PFSK-1 (cell line): ENCODE results near the gene TCERG1.

Experiments used
- FOXP2 ChIP-seq: optimal IDR thresholded peaks from 2 replicates; pipeline ENCODE3; 2011; ENCODE audit warnings: borderline replicate concordance, control low read depth, inconsistent platforms; ENCODE audit not compliant: insufficient read depth; ENCODE audit errors: extremely low read length, extremely low read depth
- POLR2AphosphoS5 ChIP-seq: IDR thresholded peaks from 2 replicates; pipeline ENCODE4 v1.6.1; 2012; ENCODE audit warnings: low read depth, mild to moderate bottlenecking, control low read depth, low read length, moderate library complexity
- SIN3A ChIP-seq: IDR thresholded peaks from 2 replicates; pipeline ENCODE4 v1.6.1; 2012; ENCODE audit warnings: mild to moderate bottlenecking, low read length, moderate library complexity, borderline replicate concordance; ENCODE audit not compliant: insufficient read depth
- TAF1 ChIP-seq: IDR thresholded peaks from 2 replicates; pipeline ENCODE4 v1.6.1; 2012; ENCODE audit warnings: low read length, control low read depth, borderline replicate concordance; ENCODE audit not compliant: insufficient read depth
- TF ChIP-seq, protein P1 (sequence below), 2 experiments: IDR thresholded peaks; 2 replicates each; pipeline versions ENCODE4 v1.6.1 to v1.8.0; 2011 to 2012; ENCODE audit warnings: low read depth in 2 of 2, low read length in 2 of 2, control low read depth in 1 of 2, inconsistent platforms in 1 of 2, mild to moderate bottlenecking in 1 of 2, moderate library complexity in 1 of 2; ENCODE audit not compliant: insufficient read depth in 1 of 2

Gene TCERG1

GRCh38 chr5:146461319-146461718 lies 14.2 kb downstream of the TCERG1 start:
- TF ChIP-seq POLR2AphosphoS5: no peak
- TF ChIP-seq SIN3A: no peak
- no peak for TF ChIP-seq FOXP2
- TF ChIP-seq, protein P1, sequence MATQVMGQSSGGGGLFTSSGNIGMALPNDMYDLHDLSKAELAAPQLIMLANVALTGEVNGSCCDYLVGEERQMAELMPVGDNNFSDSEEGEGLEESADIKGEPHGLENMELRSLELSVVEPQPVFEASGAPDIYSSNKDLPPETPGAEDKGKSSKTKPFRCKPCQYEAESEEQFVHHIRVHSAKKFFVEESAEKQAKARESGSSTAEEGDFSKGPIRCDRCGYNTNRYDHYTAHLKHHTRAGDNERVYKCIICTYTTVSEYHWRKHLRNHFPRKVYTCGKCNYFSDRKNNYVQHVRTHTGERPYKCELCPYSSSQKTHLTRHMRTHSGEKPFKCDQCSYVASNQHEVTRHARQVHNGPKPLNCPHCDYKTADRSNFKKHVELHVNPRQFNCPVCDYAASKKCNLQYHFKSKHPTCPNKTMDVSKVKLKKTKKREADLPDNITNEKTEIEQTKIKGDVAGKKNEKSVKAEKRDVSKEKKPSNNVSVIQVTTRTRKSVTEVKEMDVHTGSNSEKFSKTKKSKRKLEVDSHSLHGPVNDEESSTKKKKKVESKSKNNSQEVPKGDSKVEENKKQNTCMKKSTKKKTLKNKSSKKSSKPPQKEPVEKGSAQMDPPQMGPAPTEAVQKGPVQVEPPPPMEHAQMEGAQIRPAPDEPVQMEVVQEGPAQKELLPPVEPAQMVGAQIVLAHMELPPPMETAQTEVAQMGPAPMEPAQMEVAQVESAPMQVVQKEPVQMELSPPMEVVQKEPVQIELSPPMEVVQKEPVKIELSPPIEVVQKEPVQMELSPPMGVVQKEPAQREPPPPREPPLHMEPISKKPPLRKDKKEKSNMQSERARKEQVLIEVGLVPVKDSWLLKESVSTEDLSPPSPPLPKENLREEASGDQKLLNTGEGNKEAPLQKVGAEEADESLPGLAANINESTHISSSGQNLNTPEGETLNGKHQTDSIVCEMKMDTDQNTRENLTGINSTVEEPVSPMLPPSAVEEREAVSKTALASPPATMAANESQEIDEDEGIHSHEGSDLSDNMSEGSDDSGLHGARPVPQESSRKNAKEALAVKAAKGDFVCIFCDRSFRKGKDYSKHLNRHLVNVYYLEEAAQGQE (IDR thresholded peaks at IDR 0.05; ENCODE audit: insufficient read depth in 1 of 2, low read depth in 2 of 2, low read length in 2 of 2): no peak
- no peak for TF ChIP-seq TAF1

DNA sequence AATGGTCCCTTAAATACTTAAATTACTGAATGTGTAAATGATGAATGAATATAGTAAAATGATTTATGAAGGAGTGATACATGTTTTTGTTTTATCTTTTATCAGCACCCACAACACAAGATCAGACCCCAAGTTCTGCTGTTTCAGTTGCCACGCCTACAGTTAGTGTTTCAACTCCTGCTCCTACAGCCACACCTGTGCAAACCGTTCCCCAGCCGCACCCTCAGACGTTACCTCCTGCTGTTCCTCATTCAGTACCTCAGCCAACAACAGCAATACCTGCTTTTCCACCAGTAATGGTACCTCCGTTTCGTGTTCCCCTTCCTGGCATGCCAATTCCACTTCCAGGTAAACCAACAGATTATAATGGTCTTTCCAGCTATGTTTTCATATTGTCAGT lies 16.3 kb downstream of the TCERG1 start:
- no peak for TF ChIP-seq SIN3A
- no peak for TF ChIP-seq FOXP2
- no peak for TF ChIP-seq POLR2AphosphoS5
- TF ChIP-seq, protein P1 (IDR thresholded peaks at IDR 0.05; ENCODE audit: insufficient read depth in 1 of 2, low read depth in 2 of 2, low read length in 2 of 2): no peak
- TF ChIP-seq TAF1: no peak

- no peak for TF ChIP-seq FOXP2
- no peak for TF ChIP-seq POLR2AphosphoS5
- TF ChIP-seq, protein P1 (IDR thresholded peaks at IDR 0.05; ENCODE audit: insufficient read depth in 1 of 2, low read depth in 2 of 2, low read length in 2 of 2): no peak
- no peak for TF ChIP-seq SIN3A
- TF ChIP-seq TAF1: no peak
These were observed 19.6 kb downstream of the TCERG1 start for GRCh38 chr5:146466521-146467349.

DNA sequence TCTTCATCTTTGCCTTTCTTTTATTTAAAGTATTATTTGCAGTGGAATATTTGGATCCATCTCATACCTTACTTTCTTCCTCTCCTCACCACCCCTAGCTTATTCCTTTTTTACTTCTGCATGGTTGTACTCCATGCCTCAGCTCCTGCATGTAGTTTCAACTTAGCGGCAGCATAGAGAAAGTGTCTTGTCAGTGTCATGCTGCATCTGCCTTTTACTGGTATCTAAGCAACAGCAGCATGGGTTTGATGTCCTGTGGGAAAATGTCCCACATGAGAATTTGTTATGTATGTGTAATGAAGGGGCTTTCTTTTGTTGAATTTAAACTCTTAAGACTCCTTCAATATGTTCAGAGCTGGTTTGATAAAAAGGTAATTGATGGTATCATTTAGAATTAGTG lies 20.6 kb downstream of the TCERG1 start:
- TF ChIP-seq TAF1 (no peak), FOXP2 (no peak), SIN3A (no peak), POLR2AphosphoS5 (no peak)
- TF ChIP-seq, protein P1 (IDR thresholded peaks at IDR 0.05; ENCODE audit: insufficient read depth in 1 of 2, low read depth in 2 of 2, low read length in 2 of 2): no peak
